NCI-H2227 treated with DMSO at 0.1 percent for 48 hours (cell line): ENCODE measurements around the gene EFCAB13.

Experiments
- DNase-seq: peaks from one replicate; lab custom pipeline; 2025; lab: John Stamatoyannopoulos, UW

Gene EFCAB13

GRCh38 chr17:47323382-47324223, at the start of gene EFCAB13:
Gene EFCAB13 (plus strand): TSS chr17:47323955. CDS start chr17:47328354, 4,399 bp downstream.
- peak; percentile 95 for DNase-seq

- no peak for DNase-seq
Measured at GRCh38 chr17:47274319-47275069, 49.3 kb upstream of the EFCAB13 start.

GRCh38 chr17:47275245-47275984, 48.3 kb upstream of the EFCAB13 start:
- peak; percentile 35 for DNase-seq

- DNase-seq: peak; percentile 47
Measured at GRCh38 chr17:47276444-47276843, 47.3 kb upstream of the EFCAB13 start.

- peak; percentile 67 for DNase-seq
Measured at GRCh38 chr17:47276868-47277267, 46.9 kb upstream of the EFCAB13 start.

GRCh38 chr17:47277921-47278320, 45.8 kb upstream of the EFCAB13 start:
- no peak for DNase-seq

- no peak for DNase-seq
Measured at GRCh38 chr17:47278561-47278960, 45.2 kb upstream of the EFCAB13 start.

GRCh38 chr17:47279062-47279801, 44.5 kb upstream of the EFCAB13 start:
- no peak for DNase-seq

GRCh38 chr17:47280072-47280811, 43.5 kb upstream of the EFCAB13 start:
- DNase-seq: no peak

- DNase-seq: no peak
Measured at GRCh38 chr17:47281216-47281615, 42.5 kb upstream of the EFCAB13 start.

- DNase-seq: no peak
Measured at GRCh38 chr17:47285003-47285402, 38.8 kb upstream of the EFCAB13 start.

- DNase-seq: no peak
Measured at GRCh38 chr17:47286198-47286914, 37.4 kb upstream of the EFCAB13 start.

GRCh38 chr17:47287068-47287467, 36.7 kb upstream of the EFCAB13 start:
- DNase-seq: no peak

- no peak for DNase-seq
Measured at GRCh38 chr17:47287639-47288038, 36.1 kb upstream of the EFCAB13 start.

- DNase-seq: no peak
Measured at GRCh38 chr17:47288531-47289116, 35.1 kb upstream of the EFCAB13 start.

- DNase-seq: no peak
Measured at GRCh38 chr17:47289302-47289701, 34.5 kb upstream of the EFCAB13 start.

GRCh38 chr17:47290870-47291241, 32.9 kb upstream of the EFCAB13 start:
- DNase-seq: no peak

- no peak for DNase-seq
Measured at GRCh38 chr17:47291242-47291873, 32.4 kb upstream of the EFCAB13 start.

GRCh38 chr17:47292206-47292605, 31.5 kb upstream of the EFCAB13 start:
- no peak for DNase-seq
